MCF 10A (cell line): ENCODE measurements around the gene AP4S1. TPM values are rescaled to one million over a fixed set of nuclear protein-coding genes. Genes with fewer than 3 reads are reported as not detected.

Experiments used
- BruUV-seq: library from RNA; stranded (reverse); fragments of 400-500 nt; replicated peaks from 2 replicates; lab custom pipeline; 2021; lab: Mats Ljungman, UMichigan
- CTCF ChIA-PET: fragments of 300-600 bp; sonication (Branson Sonifier 250); formaldehyde crosslinking; extraction: SDS; loops from one replicate; lab custom pipeline; 2021; ENCODE audit warnings: antibody characterized with exemption, inconsistent platforms; lab: Yijun Ruan, JAX
- POLR2A ChIA-PET: fragments of 300-600, 350-650 bp; sonication (Branson Sonifier 250); formaldehyde crosslinking; extraction: SDS; loops from one replicate; lab custom pipeline; 2020; ENCODE audit warnings: antibody characterized with exemption, inconsistent platforms; lab: Yijun Ruan, JAX
- DNase-seq: peaks from one replicate; pipeline ENCODE4 v3.0.0-alpha.2; 2018; ENCODE audit not compliant: unreplicated experiment
- H3K27ac Mint-ChIP-seq: one replicate; pipeline ENCODE4 v1.8.0; 2022; ENCODE audit warnings: mild to moderate bottlenecking, low read depth, mixed read lengths; ENCODE audit not compliant: unreplicated experiment
- H3K27me3 Mint-ChIP-seq: one replicate; pipeline ENCODE4 v1.8.0; 2022; ENCODE audit warnings: mixed read lengths; ENCODE audit not compliant: insufficient read depth, unreplicated experiment
- H3K36me3 Mint-ChIP-seq: one replicate; pipeline ENCODE4 v1.8.0; 2022; ENCODE audit warnings: mild to moderate bottlenecking, moderate library complexity, mixed read lengths; ENCODE audit not compliant: insufficient read depth, unreplicated experiment
- H3K4me1 Mint-ChIP-seq: one replicate; pipeline ENCODE4 v1.8.0; 2022; ENCODE audit warnings: mixed read lengths; ENCODE audit not compliant: insufficient read depth, unreplicated experiment
- H3K4me3 Mint-ChIP-seq: one replicate; pipeline ENCODE4 v1.8.0; 2022; ENCODE audit warnings: mild to moderate bottlenecking, moderate library complexity, mixed read lengths; ENCODE audit not compliant: unreplicated experiment
- H3K9me3 Mint-ChIP-seq: one replicate; pipeline ENCODE4 v1.8.0; 2022; ENCODE audit warnings: mixed read lengths; ENCODE audit not compliant: unreplicated experiment
- intact Hi-C: fragments of 100-400 bp; cut with micrococcal nuclease; formaldehyde crosslinking; loops from 2 replicates; pipeline ENCODE4 v1.14.1; 2022
- total RNA-seq: library from RNA; stranded (reverse); gene quantifications from 2 replicates; pipeline ENCODE4 v1.2.3, GENCODE V29; 2022
- TF ChIP-seq, protein P1 (sequence below): fragments of 200-600 bp; IDR thresholded peaks from one replicate; pipeline ENCODE4 v1.8.0; 2022; ENCODE audit warnings: antibody characterized with exemption, mild to moderate bottlenecking; ENCODE audit not compliant: unreplicated experiment

The AP4S1 gene
- total RNA-seq, 1 experiment from 2014 or later = 13.4 TPM

DNA sequence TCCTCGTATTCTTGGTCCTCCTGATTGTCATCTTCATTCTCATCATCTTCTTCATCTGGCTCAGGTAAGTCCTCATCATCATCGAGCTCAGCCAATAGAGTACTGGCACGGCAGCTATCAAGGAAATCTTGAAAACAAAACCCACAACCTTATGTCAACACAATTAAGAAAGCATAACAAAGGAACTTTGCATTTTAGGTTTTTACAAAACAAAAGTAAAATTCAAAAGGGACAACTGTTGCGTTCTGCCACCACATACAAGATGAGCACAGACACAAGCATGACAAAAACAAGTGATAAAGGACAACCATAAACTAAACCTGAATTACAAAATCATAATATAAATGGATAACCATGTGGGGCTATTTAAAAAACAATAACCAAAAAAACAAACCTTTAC, 97.5 kb downstream of the AP4S1 start:
- TF ChIP-seq, protein P1, sequence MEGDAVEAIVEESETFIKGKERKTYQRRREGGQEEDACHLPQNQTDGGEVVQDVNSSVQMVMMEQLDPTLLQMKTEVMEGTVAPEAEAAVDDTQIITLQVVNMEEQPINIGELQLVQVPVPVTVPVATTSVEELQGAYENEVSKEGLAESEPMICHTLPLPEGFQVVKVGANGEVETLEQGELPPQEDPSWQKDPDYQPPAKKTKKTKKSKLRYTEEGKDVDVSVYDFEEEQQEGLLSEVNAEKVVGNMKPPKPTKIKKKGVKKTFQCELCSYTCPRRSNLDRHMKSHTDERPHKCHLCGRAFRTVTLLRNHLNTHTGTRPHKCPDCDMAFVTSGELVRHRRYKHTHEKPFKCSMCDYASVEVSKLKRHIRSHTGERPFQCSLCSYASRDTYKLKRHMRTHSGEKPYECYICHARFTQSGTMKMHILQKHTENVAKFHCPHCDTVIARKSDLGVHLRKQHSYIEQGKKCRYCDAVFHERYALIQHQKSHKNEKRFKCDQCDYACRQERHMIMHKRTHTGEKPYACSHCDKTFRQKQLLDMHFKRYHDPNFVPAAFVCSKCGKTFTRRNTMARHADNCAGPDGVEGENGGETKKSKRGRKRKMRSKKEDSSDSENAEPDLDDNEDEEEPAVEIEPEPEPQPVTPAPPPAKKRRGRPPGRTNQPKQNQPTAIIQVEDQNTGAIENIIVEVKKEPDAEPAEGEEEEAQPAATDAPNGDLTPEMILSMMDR = no peak
- DNase-seq = no peak
- no peaks in the 10 kb centered on the region for H3K9me3 Mint-ChIP-seq
- no peaks in the 10 kb centered on the region for H3K27me3 Mint-ChIP-seq
- intact Hi-C loops = no loop called here
- H3K27ac Mint-ChIP-seq = no peak overlapping the region
- H3K4me3 Mint-ChIP-seq = no peak overlapping the region
- no TSS peak for BruUV-seq
- peaks cover 79% of the 10 kb centered on the region for H3K36me3 Mint-ChIP-seq
- CTCF ChIA-PET = interaction anchor here (1.5 kb wide), 1 partner anchor 17 kb away, joined by 4 read pairs; no protein-coding TSS in a partner anchor
- no peaks in the 10 kb centered on the region for H3K4me1 Mint-ChIP-seq
- POLR2A ChIA-PET = no interaction called here

DNA sequence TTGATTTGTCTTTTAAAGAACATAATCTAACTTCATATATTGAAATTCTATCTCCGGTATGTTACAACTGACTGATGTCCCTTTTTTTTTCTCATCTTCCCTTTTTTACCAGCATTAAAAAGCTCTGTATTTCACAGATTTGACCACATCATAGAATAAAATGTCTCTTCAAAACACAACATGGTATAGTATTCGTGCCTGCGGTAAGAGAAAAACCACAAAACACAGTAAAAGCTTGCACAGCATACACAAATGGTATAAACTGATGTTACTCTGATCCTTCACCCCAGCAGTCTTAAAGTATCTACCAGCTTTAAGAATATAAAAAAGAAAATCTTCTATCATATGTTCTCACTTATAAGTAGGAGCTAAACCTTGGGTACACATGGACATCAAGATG, 98.7 kb downstream of the AP4S1 start:
- CTCF ChIA-PET = interaction anchor here (0.6 kb wide), 1 partner anchor 10 kb away, joined by 3 read pairs; no protein-coding TSS in a partner anchor
- H3K27ac Mint-ChIP-seq = no peak overlapping the region
- H3K4me3 Mint-ChIP-seq = no peak overlapping the region
- intact Hi-C loops = no loop called here
- no peak for DNase-seq
- no peaks in the 10 kb centered on the region for H3K27me3 Mint-ChIP-seq
- no TSS peak for BruUV-seq
- no peaks in the 10 kb centered on the region for H3K4me1 Mint-ChIP-seq
- TF ChIP-seq, protein P1 = no peak
- POLR2A ChIA-PET = no interaction called here
- H3K36me3 Mint-ChIP-seq = peaks cover 78% of the 10 kb centered on the region
- H3K9me3 Mint-ChIP-seq = no peaks in the 10 kb centered on the region

DNA sequence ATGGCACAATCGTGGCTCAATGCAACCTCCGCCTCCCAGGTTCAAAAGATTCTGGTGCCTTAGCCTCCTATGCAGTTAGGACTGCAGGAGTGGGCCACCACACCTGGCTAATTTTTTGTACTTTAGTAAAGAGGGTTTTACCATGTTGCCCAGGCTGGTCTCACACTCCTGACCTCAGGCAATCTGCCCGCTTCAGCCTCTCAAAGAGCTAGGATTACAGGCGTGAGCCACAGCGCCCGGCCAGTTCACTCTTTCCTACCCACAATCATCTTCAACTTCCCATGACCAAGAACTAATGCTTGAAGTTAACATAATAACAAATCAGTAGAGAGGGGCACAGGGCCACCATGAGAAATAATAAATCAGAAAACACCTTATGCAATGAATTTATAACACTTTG, 99.8 kb downstream of the AP4S1 start:
- H3K4me1 Mint-ChIP-seq = no peaks in the 10 kb centered on the region
- no peak for DNase-seq
- H3K27me3 Mint-ChIP-seq = no peaks in the 10 kb centered on the region
- TF ChIP-seq, protein P1 = no peak
- BruUV-seq = no TSS peak
- H3K27ac Mint-ChIP-seq = no peak overlapping the region
- intact Hi-C loops = no loop called here
- peaks cover 73% of the 10 kb centered on the region for H3K36me3 Mint-ChIP-seq
- H3K4me3 Mint-ChIP-seq = no peak overlapping the region
- ChIA-PET CTCF (no interaction called here), POLR2A (interaction anchor here (1.6 kb wide), 1 partner anchor 9 kb away, joined by 4 read pairs; no protein-coding TSS in a partner anchor)
- no peaks in the 10 kb centered on the region for H3K9me3 Mint-ChIP-seq

DNA sequence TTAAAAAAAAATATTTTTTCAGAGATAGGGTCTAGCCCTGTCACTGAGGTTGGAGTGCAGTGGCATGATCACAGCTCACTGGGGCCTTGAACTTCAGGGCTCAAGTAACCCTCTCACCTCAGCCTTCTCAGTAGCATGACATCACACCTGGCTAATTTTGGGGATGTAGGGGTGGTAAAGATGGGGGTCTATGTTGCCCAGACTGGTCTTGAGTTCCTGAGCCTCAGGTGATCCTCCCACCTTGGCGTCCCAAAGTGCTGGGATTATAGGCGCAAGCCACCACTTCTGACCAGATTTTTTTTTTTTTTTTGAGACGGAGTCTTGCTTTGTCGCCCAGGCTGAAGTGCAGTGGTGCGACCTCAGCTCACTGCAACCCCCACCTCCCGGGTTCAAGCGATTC, 101.2 kb downstream of the AP4S1 start:
- Mint-ChIP-seq H3K4me1 (no peaks in the 10 kb centered on the region), H3K27ac (no peak overlapping the region), H3K27me3 (no peaks in the 10 kb centered on the region), H3K9me3 (no peaks in the 10 kb centered on the region), H3K36me3 (peaks cover 75% of the 10 kb centered on the region), H3K4me3 (no peak overlapping the region)
- TF ChIP-seq, protein P1 = no peak
- ChIA-PET CTCF (interaction anchor here (0.6 to 2.4 kb wide), 4 partner anchors 10 to 225 kb away, joined by 3 to 12 read pairs (median 4); no protein-coding TSS in a partner anchor), POLR2A (interaction anchor here (1.1 kb wide), 1 partner anchor 80 kb away, joined by 3 read pairs; no protein-coding TSS in a partner anchor)
- intact Hi-C loops = no loop called here
- no peak for DNase-seq
- no TSS peak for BruUV-seq
